Activated CD4-positive, CD25-positive, alpha-beta regulatory T cell treated with anti-CD3 and anti-CD28 coated beads, Interleukin-2, amount 50 U/mL, for 16 hours (primary cell): Measurements from ENCODE around the gene SLX4IP.
"Not testable (repeated sequence)": the region's sequence is repeated elsewhere in the genome, so short reads cannot be mapped to it uniquely, and the experiment has no call there.

ENCODE experiments used
- DNase-seq: peaks from one replicate; pipeline ENCODE4 v3.0.0-alpha.2; 2020; ENCODE audit warnings: low read depth, low spot score

Gene SLX4IP

DNA sequence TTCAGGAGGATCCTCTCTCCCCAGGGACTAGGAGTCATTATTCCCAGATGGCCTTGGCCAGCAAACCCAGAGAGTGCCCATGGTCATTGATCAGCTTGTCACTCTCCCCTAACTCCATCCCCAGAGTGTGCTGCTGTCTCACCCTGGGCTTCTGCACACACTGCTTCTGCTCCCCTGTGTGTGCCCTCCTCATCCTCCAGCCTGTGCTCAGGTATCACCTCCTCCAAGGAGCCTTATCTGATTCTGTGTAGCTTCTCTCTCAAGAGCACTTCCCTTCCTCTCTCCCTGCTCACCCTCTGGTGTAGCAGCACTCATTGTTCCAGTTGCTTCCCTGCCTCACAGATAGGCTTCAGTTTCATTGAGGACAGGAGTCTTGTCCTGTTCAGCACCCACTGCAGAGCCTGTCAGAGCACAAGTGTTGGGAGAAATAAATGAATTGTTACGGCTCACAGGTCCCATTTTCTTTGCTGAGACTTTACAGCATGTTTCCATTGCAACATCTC lies 136.3 kb downstream of the SLX4IP start:
- DNase-seq = no peak

DNA sequence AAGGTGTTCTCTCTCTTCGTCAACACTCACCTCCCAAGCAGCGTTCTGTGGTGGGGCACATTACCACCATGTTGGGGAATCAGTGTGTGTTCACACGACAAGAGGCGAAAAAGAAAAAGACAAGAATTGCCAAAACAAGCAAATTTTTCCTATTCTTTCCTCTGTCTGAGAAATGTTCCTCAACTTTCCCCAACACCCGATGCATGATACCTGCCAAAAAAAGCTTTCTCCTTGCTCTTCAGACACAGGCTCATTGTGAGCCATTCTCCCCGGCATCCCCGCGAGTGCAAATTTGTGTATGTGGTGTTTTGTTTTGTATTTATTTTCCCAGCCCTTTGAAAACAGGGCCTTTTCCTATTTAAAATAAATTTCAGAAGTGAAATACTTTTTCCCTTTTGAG lies 137.7 kb downstream of the SLX4IP start:
- no peak for DNase-seq

DNA sequence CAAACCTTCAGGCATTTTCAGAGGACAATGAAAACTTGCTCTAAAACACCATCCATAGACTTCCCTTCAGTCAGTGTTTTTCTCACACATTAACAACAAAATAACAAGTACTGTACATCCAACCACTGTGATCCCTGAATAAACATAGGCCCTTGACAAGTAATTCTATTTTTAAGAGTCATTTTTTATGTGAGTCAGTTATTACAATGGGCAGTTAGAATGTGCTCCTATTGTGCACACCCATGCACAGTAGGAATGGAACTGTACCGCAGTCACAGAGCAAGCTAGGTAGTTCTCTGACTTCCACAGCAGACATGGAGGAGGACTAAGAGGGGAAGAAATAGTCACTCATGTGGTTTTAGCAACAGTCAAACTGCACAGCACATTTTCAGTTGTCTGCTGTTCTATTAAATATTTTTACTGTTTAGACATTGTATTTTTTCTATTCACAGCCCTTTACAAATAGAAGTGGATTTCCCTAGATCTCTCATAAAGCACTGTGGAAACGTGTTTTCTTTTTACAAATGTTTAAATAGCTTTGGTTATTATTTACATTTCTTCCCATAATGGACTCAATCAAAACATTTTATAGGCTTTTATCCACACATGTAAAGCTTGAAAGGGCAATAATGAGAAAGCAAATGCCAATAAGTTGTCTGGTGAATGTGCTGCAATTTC lies 138.3 kb downstream of the SLX4IP start:
- no peak for DNase-seq

DNA sequence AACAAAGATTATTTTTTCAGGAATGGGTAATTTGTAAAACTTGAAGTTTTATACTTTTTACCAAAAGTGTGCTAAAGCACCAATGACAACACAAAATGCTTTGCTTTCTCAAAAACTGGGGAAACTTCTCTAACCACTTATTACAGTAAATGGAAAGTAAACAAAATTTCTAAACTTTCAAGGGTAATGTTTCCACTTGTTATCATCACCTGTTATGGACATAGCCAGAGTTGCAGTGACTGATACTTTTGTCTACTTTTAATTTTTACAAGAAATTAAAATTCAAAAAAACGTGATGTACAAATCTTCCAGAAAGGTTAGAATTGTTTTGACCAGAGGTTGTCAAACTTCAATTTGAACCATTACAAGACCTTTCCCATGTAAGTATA lies 138.8 kb downstream of the SLX4IP start:
- DNase-seq = no peak

DNA sequence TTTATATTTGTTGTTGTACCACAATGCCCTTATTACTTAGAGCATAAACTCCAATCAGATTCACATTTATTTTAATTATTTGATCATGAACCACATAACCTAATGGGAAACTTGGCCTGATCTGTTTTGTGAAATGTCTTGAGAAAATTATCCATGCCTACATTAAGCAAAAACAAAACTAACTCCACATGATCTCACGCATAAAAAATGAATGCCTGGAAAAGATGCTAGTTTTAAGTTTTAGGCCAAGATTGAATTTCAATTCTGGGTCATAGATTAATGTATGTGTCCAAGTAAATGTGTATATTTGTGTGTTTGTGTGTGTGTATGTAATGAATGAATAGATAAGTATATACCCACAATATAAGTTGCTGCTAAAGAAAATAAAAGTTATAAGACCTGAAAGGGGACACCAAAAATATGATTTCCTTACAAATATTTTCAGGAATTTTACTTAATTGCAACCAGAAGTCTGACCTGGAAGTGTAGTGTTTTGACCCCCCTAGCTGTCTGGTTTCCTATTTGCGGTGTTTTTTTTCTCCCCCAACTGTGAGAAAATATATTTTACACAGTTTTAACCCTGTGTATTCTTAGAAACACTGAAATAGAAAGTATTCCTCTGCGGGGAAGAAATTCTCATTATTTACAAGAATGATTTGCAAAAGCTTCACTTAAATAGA lies 141.4 kb downstream of the SLX4IP start:
- DNase-seq = no peak

DNA sequence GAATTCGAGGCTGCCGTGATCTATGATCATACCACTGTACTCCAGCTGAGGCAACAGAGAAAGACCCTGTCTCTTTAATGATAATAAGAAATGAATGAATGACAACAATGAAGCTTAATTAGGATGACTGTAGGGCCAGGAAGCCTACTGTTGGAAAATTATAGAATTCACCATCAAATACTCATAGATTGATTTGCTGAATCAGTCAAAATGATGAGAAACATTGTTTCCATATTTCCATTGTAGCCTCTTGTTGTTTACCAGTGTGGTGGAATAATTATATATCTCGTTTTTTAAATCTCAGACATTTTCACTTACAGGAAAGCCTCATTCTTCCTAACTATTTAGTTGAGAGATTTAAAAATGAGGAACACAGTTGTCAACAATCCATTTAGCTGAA lies 142.5 kb downstream of the SLX4IP start:
- DNase-seq = no peak

DNA sequence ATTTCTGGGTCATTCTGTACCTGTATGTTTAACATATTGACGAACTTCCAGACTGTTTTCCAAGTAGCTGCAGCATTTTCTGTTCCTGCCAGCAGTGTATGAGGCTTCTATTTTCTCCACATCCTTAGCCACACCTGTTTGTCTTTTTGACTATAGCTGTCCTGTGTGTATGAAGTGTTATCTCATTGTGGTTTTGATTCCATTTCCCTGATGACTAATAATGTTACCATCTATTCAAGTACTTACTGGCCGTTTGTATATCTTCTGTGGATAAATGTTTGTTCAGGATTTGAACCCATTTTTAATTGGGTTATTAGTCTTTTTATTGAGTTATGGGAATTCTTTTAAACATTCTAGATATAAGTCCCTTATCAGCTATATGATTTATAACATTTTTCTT lies 143.5 kb downstream of the SLX4IP start:
- no peak for DNase-seq

DNA sequence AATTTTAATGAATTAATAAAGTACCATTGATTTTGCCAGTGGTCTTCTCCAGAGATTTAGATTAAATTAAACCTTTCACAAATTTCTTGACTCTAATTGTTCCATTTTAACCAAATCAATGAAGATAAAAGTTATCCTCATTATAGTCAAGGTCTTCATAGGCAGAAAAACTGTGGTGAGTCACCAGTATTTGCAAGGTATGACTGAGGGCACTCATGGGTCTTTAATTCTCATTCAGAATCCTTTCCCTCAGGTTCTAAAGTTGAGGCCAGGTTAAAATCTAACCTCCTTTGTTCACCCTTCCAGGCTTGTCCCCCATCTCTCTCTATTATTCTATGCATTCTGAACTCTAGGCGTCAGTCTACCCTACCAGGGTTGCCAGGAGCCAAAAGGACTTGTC lies 144.8 kb downstream of the SLX4IP start:
- no peak for DNase-seq

DNA sequence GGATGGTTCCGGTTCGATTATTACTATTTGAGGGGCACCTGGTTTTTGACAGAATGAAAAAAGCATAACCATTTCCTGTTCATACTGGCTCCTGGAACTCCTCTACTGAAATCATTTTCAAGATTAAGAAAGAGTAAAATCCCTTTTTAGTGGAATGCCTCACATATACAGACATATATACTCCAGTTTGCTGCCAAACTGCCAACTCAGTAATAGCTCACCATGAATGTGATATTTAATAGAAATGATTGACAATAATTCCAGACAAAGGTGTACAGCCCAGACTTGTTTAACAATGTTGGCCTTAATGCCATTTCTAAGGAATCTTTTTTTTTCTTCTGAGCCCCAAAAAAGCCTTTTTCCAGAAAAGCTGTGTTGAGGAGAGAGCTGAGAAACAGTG lies 145.6 kb downstream of the SLX4IP start:
- DNase-seq = no peak

DNA sequence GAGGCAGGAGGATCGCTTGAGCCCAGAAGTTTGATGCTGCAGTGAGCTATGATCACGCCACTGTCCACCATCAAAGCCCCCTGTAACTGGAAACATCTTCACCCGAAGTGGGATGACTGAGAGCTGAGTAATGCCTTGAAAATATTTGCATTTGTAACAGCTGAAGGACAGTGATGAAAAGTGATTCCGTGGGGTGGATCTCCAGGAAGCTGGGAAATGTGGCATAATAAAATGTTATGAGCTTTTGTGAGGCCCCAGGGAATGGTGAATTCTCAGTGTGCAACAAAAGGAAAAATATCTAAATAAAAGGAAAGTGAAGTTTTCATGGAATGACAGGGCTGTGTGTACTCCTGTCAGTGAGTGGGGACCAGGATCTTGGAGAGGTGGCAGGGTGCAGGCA lies 146.7 kb downstream of the SLX4IP start:
- no peak for DNase-seq

DNA sequence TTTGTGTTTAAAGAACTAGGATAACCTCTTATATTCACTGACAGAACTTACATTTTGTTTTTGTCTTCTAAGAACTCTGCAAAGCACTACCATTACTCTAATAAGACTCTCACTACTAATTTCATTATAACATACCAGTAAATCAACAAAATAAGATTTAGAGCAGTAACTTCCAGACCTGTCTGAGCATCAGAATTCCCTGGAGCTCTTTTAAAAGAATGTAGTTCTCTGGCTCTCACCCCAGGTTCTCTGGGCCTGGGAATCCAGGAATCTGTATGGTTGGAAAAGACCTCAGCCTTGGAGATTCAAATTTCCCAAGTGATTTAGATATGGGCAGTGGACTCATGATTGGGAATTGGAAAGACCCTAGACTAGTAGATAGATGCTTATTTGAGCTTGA lies 149.3 kb downstream of the SLX4IP start:
- no peak for DNase-seq

DNA sequence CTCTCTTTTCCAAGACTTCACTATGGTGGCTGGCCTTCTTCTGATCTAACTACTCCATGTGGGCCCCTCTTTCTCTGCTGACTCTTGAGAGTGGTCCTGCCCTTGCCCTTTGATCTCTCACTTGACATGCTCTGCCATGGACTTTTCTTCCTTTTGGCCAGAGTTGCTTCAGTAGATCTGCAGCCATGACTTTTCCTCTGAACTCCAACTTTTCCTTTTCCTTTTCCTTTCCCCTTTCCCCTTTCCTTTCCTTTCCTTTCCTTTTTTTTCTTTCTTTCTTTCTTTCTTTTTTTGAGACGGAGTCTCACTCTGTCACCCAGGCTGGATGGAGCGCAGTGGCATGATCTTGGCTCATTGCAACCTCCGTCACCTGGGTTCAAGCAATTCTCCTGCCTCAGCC lies 150.2 kb downstream of the SLX4IP start:
- no peak for DNase-seq

DNA sequence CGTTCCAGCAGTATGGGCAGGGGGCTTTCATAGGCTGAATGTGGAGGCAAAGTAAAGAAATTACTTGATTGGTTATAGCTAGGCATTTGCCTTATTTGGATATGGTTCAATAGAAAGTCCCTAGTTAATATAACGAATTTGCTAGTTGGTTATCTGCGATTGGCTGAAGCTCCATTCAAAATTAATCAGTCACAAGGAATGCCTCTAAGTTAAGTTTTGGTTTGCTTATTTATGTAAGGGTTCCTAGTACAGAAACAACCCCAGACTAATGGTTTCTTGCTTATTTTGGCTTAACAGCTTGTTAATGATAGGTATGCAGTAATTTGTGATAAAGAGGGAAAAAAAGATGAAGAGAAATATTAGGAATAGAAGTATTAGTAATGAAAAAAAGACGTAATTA lies 151.2 kb downstream of the SLX4IP start:
- no peak for DNase-seq

DNA sequence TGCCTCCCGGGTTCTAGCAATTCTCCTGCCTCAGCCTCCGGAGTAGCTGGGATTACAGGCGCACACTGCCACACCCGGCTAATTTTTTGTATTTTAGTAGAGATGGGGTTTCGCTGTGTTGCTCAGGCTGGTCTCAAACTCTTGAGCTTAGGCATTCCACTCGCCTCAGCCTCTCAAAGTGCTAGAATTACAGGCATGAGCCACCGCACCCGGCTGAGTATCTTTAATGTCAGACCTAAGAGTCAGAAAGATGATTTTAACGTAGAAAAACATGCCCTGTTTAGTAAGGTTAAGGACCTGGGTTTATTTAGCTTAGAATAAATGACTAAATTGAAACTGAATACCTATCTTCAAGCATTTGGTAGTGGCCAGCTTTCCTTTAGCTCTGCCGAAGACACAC lies 155.3 kb downstream of the SLX4IP start:
- not testable (repeated sequence) for DNase-seq

DNA sequence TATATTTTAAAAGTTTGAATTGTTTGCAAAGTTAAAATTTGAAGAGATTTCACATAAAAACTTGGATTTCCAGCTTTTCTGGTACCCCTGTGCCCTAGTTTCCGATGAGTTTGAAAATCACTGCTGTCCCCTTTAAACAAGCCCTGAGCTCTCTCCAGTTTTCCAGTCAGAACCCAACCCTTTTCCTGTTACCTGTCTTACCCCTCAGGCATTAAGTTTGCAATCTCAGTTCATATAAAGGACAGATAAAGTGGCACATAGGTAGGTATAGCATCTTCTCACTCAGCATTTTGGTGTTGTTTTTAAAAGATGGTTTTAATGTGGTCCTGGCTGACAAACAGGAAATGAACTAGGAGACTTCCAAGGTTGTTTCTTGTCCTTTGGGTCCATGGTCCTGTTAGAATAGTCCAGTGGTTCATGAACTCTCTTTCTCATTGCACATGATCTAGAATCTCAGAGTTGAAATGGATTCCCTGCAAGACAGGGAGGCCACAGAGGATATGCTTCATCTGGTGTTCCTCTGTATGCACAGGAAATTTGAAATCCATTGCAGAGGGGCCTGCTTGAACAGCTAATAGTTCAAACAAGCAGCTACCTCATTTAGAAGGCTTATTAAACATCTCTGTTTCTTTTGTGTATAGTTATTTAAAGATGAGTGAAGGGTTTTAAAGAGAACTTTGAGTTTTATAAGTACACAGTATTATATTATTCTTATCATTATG lies 156.0 kb downstream of the SLX4IP start:
- DNase-seq = no peak

DNA sequence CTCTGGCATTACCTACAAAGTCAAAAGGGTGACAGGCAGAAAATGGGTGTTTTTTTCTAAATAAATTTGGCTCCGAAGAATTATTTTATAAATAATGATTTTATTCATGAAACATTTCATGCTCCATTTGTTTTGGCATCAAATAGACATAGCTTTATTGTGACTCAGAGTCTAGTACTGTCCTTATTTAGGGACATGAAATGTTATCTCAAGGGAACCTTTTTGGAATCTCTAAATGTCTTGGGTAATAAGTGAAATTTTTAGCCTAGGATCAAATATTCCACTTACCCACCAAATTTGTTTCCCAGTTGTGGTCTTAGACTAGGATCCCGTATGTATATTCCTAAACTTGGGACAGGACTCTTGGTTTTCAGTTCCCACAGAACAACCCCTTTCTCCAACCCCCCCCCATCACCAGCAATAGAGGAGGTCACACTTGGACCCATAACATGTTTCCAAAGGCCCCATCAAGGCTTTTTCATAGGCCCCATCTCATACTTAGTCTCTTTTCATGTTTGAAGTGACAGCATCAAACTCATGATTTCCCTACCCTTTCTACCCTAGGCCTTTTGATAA lies 156.9 kb downstream of the SLX4IP start:
- no peak for DNase-seq

DNA sequence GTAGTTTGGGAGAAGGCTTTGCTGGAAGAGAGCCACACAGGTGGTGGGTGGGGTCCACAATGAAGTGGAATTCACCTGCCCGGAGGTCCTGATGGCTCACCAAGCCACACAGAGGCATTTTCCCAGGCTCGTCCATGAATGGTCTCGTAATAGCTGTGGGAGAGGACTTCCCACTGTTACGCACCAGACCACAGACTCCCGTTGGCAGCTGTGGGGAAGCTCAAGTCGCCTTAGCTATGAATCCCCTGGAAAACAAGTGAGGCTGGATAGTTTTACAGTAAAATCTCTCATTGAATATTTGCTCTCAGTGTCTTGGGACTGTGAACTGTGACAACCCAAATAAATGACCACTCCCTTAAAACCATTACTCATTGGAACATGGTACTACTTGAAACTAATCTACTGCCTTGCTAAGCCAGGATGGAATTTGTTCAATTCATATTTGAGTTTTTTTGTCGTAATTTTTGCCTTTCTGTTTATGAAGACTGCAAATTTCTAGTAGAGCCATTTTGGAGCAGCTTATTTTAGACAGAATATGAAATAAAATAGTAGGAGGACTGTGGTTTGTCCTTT lies 159.3 kb downstream of the SLX4IP start:
- DNase-seq = no peak

DNA sequence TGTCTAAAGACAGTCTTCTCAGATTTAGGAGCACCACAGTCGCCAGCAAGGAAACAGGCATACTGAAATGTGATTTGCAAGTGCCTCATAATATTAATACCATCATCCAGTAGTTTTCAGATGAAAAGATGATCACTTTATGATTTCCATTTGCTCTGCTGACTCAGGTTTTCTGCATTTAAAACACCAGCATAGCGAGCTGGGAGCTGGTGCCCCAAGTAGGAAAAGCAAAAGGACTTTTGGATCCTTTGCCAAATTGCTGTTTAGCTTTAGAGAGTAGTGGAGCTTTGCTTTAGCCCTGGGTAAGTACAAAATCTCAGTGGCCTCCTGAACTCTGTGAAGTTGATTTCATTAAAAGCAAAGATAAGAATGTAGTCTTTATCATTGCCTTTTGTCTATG lies 160.2 kb downstream of the SLX4IP start:
- DNase-seq = no peak

DNA sequence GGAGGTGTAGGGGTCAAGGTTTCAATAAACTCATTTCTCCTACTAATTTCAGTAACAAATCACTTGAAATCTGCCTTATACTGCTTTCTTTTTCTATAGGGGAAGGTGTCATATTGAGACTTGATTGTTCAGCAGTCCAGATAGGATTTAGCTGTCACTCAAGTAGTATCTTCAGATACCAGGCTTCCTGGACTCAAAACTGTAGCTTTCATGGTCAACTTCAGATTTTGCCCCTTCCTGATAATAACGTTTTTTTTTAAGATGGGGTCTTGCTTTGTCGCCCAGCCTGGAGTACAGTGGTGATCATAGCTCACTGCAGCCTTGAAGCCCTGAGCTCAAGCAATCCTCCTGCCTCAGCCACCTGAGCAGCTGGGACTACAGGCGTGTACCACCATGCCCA lies 160.9 kb downstream of the SLX4IP start:
- DNase-seq = no peak

DNA sequence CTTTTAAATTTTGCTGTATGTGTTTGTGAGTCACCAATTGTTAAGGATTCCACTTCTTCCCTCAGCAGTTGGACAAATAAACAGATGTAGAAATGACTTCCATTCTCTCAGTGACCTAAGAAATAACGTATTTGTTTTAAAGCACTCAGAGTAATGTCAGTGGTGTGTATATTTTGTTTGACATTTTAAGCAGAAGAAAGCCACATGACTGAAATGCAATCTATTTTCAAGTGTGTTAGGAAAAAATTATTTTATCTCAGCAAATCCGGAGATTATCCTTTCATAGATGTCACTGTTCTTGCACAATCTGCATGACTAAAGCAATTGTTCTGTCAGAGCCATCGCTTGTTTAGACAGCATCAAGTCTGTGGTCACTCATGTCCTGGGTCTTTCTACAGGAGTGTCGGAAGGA lies 161.6 kb downstream of the SLX4IP start:
- DNase-seq = no peak

DNA sequence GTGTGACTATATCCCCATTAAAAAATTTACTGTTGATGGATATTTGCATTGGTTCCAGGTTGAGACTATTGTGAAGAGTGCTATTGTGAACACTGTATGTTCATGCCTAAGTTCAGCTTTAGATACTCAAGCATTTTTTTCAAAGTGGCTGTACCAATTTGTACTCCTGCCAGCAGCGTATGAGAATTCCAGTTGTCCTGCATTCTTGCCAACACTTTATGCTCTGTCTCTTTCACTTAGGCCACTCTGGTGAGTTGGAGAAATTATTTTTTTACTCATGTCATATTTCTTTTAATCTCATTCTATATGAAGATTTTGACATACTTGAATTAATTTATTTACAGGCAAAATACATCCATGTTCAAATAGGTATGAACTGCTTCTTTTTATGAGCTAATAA lies 162.5 kb downstream of the SLX4IP start:
- no peak for DNase-seq

DNA sequence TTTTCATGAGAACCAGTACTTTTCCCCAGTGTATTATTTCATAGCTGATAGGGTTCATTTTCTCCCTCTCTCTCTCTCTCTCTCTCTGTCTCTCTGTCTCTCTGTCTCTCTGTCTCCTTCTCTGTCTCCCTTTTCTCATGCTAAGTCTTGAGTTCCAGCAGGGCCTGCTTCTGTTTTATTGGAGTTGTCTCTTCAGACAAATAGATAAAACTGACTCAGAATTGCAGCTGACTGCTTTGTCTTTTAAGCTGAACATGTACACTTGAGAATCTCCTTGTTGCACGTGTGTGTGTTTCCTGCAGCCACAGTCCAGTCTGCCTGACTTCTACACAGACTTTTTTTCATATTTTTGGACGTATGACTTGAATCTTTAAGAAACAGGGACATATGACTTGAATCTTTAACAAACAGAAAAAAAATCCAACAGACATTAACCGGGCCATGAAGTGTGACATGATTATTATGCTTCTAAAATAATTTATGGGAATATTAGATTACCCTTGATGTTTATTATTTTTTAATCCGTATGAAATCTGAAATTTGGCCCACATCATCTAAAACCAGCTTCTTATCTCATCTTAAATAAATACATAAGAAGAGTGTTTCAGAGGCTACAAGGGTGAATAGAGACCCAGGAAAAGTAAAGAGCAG lies 167.2 kb downstream of the SLX4IP start:
- no peak for DNase-seq
